EL (cell line): ENCODE results near the gene MBNL2.
"Not testable (repeated sequence)": the region's sequence is repeated elsewhere in the genome, so short reads cannot be mapped to it uniquely, and the experiment has no call there.

Experiments used
- DNase-seq: peaks from one replicate; pipeline ENCODE4 v3.0.0-alpha.2; 2016

MBNL2 gene

GRCh38 chr13:97221989-97222700, at the start of gene MBNL2:
Gene MBNL2, plus strand, starts transcription at chr13:97222333. Its CDS starts 53,903 bp downstream, at chr13:97276236.
- DNase-seq = peak; percentile 93

- DNase-seq = peak; percentile 41
These were observed 47.5 kb upstream of the MBNL2 start for GRCh38 chr13:97174638-97175037.

- DNase-seq = no peak
These were observed 47.1 kb upstream of the MBNL2 start for GRCh38 chr13:97175041-97175440.

GRCh38 chr13:97179501-97179900, 42.6 kb upstream of the MBNL2 start:
- no peak for DNase-seq

- DNase-seq = no peak
These were observed 39.8 kb upstream of the MBNL2 start for GRCh38 chr13:97182111-97182890.

- DNase-seq = no peak
These were observed 36.8 kb upstream of the MBNL2 start for GRCh38 chr13:97185291-97185690.

- no peak for DNase-seq
These were observed 36.4 kb upstream of the MBNL2 start for GRCh38 chr13:97185751-97186150.

GRCh38 chr13:97188207-97188606, 33.9 kb upstream of the MBNL2 start:
- DNase-seq = no peak

GRCh38 chr13:97189928-97190327, 32.2 kb upstream of the MBNL2 start:
- DNase-seq = no peak

- no peak for DNase-seq
These were observed 31.0 kb upstream of the MBNL2 start for GRCh38 chr13:97191142-97191541.

GRCh38 chr13:97191615-97192014, 30.5 kb upstream of the MBNL2 start:
- DNase-seq = no peak

- DNase-seq = no peak
These were observed 30.0 kb upstream of the MBNL2 start for GRCh38 chr13:97192166-97192565.

GRCh38 chr13:97193577-97193976, 28.6 kb upstream of the MBNL2 start:
- no peak for DNase-seq

GRCh38 chr13:97194479-97194878, 27.7 kb upstream of the MBNL2 start:
- peak; percentile 86 for DNase-seq

GRCh38 chr13:97196340-97196739, 25.8 kb upstream of the MBNL2 start:
- no peak for DNase-seq

GRCh38 chr13:97198753-97199152, 23.4 kb upstream of the MBNL2 start:
- DNase-seq = no peak

- no peak for DNase-seq
These were observed 22.7 kb upstream of the MBNL2 start for GRCh38 chr13:97199451-97199850.

GRCh38 chr13:97200081-97200942, 21.8 kb upstream of the MBNL2 start:
- no peak for DNase-seq

GRCh38 chr13:97202761-97203160, 19.4 kb upstream of the MBNL2 start:
- DNase-seq = no peak

GRCh38 chr13:97205465-97205864, 16.7 kb upstream of the MBNL2 start:
- DNase-seq = no peak

GRCh38 chr13:97205982-97206381, 16.2 kb upstream of the MBNL2 start:
- peak; percentile 64 for DNase-seq

- DNase-seq = not testable (repeated sequence)
These were observed 14.9 kb upstream of the MBNL2 start for GRCh38 chr13:97207252-97207651.

GRCh38 chr13:97211300-97211699, 10.8 kb upstream of the MBNL2 start:
- DNase-seq = peak; percentile 22
